Cardiac fibroblast (primary cell): Measurements from ENCODE around the gene ADM5.

ENCODE experiments used
- DNase-seq, 2 donors: peaks; one replicate each; pipeline versions ENCODE4 v3.0.0 to v3.0.0-alpha.2; 2010; ENCODE audit warnings: low read depth in 2 of 2
- H3K4me3 ChIP-seq, 2 donors: replicated peaks in 1 of 2; 1 replicate in 1 of 2; 2 replicates in 1 of 2; pipeline ENCODE4 v1.5.1; 2011; ENCODE audit warnings: low read depth in 2 of 2, low read length in 2 of 2, mild to moderate bottlenecking in 2 of 2, moderate library complexity in 1 of 2
- CTCF ChIP-seq: IDR thresholded peaks from one replicate; pipeline ENCODE4 v1.5.1; 2011; ENCODE audit warnings: low read depth, mild to moderate bottlenecking, low read length, inconsistent platforms

The ADM5 gene

GRCh38 chr19:49645995-49646394 lies 43.4 kb upstream of the ADM5 start:
- no peak for TF ChIP-seq CTCF
- DNase-seq = no peak
- H3K4me3 ChIP-seq = no peak overlapping the region

GRCh38 chr19:49646586-49646985 lies 42.8 kb upstream of the ADM5 start:
- H3K4me3 ChIP-seq = no peak overlapping the region

GRCh38 chr19:49651029-49651819 lies 38.2 kb upstream of the ADM5 start:
- no peak overlapping the region for H3K4me3 ChIP-seq
- no peak for DNase-seq
- no peak for TF ChIP-seq CTCF

More at GRCh38 chr19:49646586-49646985, 42.8 kb upstream of the ADM5 start:
- no peak for TF ChIP-seq CTCF
- DNase-seq = no peak

- no peak for DNase-seq
- no peak overlapping the region for H3K4me3 ChIP-seq
- TF ChIP-seq CTCF = no peak
Measured at GRCh38 chr19:49651820-49652550, 37.4 kb upstream of the ADM5 start.

- H3K4me3 ChIP-seq = no peak overlapping the region
- no peak for DNase-seq
- TF ChIP-seq CTCF = no peak
Measured at GRCh38 chr19:49652551-49653465, 36.6 kb upstream of the ADM5 start.

DNA sequence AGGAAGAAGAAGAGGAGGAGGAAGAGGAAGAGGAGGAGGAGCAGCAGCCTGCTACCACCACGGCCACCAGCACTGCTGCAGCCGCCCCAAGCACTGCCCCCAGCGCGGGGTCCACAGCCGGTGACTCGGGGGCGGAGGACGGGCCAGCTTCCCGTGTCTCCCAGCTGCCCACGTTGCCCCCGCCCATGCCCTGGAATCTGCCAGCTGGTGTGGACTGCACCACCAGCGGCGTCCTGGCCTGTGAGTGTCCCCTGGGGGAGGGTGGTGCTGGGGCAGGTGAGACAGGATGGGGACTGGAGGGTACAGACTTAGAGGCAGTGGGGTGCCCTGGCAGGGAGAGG lies 36.0 kb upstream of the ADM5 start:
- TF ChIP-seq CTCF = no peak
- no peak for DNase-seq
- no peak overlapping the region for H3K4me3 ChIP-seq
